ENCODE results near the gene RNLS. TPM values are rescaled to one million over a fixed set of nuclear protein-coding genes. Genes with fewer than 3 reads are reported as not detected.
"Not testable (repeated sequence)": the region's sequence is repeated elsewhere in the genome, so short reads cannot be mapped to it uniquely, and the experiment has no call there.

Gene RNLS
- total RNA-seq, 1 experiment from 2014 or later, result not detected

DNA sequence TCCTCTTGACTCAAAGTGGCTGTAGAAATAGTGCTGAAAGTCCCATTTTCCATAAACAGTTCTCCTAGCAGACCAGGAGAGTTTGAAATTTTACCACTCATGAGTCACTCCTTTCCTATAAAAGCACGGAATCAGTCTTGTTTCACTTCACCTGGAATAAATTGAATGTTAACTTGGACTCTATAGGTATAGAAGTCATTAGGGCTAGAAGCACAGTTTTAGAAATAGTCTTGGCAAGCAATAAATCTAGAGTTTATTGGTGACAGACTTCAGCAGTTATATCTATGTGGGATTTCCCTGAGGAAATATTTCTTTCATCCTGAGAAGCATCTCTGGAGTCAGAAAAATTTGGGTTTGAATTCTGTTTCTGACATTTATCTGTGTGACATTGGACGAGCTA lies 212.4 kb downstream of the RNLS start:
- no peak for DNase-seq (ENCODE audit: unreplicated experiment)
- no peaks in the 10 kb centered on the region for H3K4me1 Mint-ChIP-seq (ENCODE audit: insufficient read depth, unreplicated experiment)
- no peaks in the 10 kb centered on the region for H3K27me3 Mint-ChIP-seq (ENCODE audit: insufficient read depth, unreplicated experiment)
- POLR2A ChIA-PET, result interaction anchor here (0.6 to 1.0 kb wide), 2 partner anchors 280 to 319 kb away, joined by 3 read pairs; no protein-coding TSS in a partner anchor
- no peaks in the 10 kb centered on the region for H3K36me3 Mint-ChIP-seq (ENCODE audit: insufficient read depth, unreplicated experiment)
- intact Hi-C loops (cut with micrococcal nuclease), result no loop called here
- no peak overlapping the region for H3K27ac Mint-ChIP-seq (ENCODE audit: low read depth, unreplicated experiment)
- CTCF ChIA-PET, result interaction anchor here (0.6 kb wide), 1 partner anchor 16 kb away, joined by 5 read pairs; no protein-coding TSS in a partner anchor
- H3K4me3 Mint-ChIP-seq (ENCODE audit: unreplicated experiment), result no peak overlapping the region
- no peaks in the 10 kb centered on the region for H3K9me3 Mint-ChIP-seq (ENCODE audit: unreplicated experiment)
- TF ChIP-seq, protein P1, sequence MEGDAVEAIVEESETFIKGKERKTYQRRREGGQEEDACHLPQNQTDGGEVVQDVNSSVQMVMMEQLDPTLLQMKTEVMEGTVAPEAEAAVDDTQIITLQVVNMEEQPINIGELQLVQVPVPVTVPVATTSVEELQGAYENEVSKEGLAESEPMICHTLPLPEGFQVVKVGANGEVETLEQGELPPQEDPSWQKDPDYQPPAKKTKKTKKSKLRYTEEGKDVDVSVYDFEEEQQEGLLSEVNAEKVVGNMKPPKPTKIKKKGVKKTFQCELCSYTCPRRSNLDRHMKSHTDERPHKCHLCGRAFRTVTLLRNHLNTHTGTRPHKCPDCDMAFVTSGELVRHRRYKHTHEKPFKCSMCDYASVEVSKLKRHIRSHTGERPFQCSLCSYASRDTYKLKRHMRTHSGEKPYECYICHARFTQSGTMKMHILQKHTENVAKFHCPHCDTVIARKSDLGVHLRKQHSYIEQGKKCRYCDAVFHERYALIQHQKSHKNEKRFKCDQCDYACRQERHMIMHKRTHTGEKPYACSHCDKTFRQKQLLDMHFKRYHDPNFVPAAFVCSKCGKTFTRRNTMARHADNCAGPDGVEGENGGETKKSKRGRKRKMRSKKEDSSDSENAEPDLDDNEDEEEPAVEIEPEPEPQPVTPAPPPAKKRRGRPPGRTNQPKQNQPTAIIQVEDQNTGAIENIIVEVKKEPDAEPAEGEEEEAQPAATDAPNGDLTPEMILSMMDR (IDR thresholded peaks at IDR 0.05; ENCODE audit: unreplicated experiment), result no peak
- BruUV-seq (replicated peaks), result no TSS peak

DNA sequence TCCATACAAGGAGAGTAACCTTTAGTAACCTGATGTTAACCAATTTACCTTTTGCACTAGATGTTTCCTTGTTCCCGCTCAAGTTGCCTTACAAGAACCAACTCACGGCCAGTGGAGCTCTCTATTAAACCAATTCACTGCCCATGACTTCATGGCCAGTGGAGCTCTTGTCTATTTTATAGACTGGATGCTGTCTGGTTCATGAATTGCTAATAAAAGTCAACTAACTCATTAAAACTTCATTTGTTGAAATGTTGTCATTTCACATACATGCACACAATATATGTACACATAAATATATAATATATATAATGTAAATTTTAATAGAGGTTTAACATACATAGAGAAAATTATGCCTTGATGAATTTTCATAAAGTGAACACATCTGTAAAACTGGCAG lies 216.3 kb downstream of the RNLS start:
- intact Hi-C loops (cut with micrococcal nuclease), result no loop called here
- no peak for DNase-seq (ENCODE audit: unreplicated experiment)
- TF ChIP-seq, protein P1 (IDR thresholded peaks at IDR 0.05; ENCODE audit: unreplicated experiment), result no peak
- H3K4me3 Mint-ChIP-seq (ENCODE audit: unreplicated experiment), result no peak overlapping the region
- POLR2A ChIA-PET, result interaction anchor here (1.2 kb wide), 1 partner anchor 11 kb away, joined by 3 read pairs; no protein-coding TSS in a partner anchor
- no peaks in the 10 kb centered on the region for H3K9me3 Mint-ChIP-seq (ENCODE audit: unreplicated experiment)
- no TSS peak for BruUV-seq (replicated peaks)
- no peaks in the 10 kb centered on the region for H3K27me3 Mint-ChIP-seq (ENCODE audit: insufficient read depth, unreplicated experiment)
- no peaks in the 10 kb centered on the region for H3K36me3 Mint-ChIP-seq (ENCODE audit: insufficient read depth, unreplicated experiment)
- H3K4me1 Mint-ChIP-seq (ENCODE audit: insufficient read depth, unreplicated experiment), result no peaks in the 10 kb centered on the region
- CTCF ChIA-PET, result interaction anchor here (0.6 kb wide), 1 partner anchor 21 kb away, joined by 7 read pairs; no protein-coding TSS in a partner anchor
- H3K27ac Mint-ChIP-seq (ENCODE audit: low read depth, unreplicated experiment), result no peak overlapping the region

DNA sequence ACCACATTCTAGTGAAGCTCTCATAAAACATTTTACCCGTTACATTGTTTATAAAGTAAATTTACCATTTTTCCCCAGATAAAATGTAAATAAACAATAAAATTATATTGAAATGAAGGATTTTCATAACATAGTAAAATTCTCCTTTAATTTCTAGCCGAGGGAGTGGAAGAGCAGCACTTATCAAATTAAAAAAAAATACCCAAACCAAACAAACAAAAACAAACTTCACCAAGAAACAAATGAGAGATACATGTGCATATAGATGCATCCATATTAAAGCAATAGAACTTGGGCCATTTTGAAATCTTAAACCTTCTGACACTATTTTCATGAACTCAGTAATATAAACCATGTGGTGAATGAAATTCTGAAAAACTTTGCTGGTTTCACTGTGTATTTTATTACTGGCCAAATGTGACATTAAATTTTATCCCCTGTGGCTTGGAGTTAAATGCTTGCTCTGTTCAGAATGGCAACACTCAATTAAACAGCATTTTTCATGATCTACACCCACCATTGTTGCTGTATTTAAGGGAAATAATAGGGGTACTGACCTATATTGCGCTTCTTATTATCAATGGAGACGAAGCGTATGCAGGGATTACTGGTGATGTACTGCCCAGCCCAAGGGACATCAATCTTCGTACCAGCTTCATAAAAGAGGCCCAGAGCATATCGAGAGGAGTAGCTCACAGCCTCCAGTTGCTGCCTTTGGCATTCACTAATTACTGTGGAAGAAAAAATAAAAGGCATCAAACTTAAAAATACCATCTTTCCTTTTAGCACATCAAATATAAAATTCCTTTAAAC lies 220.9 kb downstream of the RNLS start:
- CTCF ChIA-PET, result interaction anchor here (0.6 to 0.7 kb wide), 3 partner anchors 192 to 524 kb away, joined by 3 read pairs; no protein-coding TSS in a partner anchor
- POLR2A ChIA-PET, result no interaction called here
- H3K36me3 Mint-ChIP-seq (ENCODE audit: insufficient read depth, unreplicated experiment), result no peaks in the 10 kb centered on the region

GRCh38 chr10:88361494-88361893 lies 221.6 kb downstream of the RNLS start:
- DNase-seq (ENCODE audit: unreplicated experiment), result no peak
- CTCF ChIA-PET, result interaction anchor here (0.6 kb wide), 2 partner anchors 519 to 523 kb away, joined by 3 read pairs; no protein-coding TSS in a partner anchor
- intact Hi-C loops (cut with micrococcal nuclease), result no loop called here
- Mint-ChIP-seq H3K9me3 (ENCODE audit: unreplicated experiment) (no peaks in the 10 kb centered on the region), H3K4me3 (ENCODE audit: unreplicated experiment) (no peak overlapping the region), H3K4me1 (ENCODE audit: insufficient read depth, unreplicated experiment) (no peaks in the 10 kb centered on the region), H3K27ac (ENCODE audit: low read depth, unreplicated experiment) (no peak overlapping the region), H3K36me3 (ENCODE audit: insufficient read depth, unreplicated experiment) (peaks cover 4% of the 10 kb centered on the region), H3K27me3 (ENCODE audit: insufficient read depth, unreplicated experiment) (no peaks in the 10 kb centered on the region)
- POLR2A ChIA-PET, result no interaction called here
- TF ChIP-seq, protein P1 (IDR thresholded peaks at IDR 0.05; ENCODE audit: unreplicated experiment), result no peak
- no TSS peak for BruUV-seq (replicated peaks)

More for the DNA sequence above, 220.9 kb downstream of the RNLS start:
- intact Hi-C loops (cut with micrococcal nuclease), result no loop called here
- no peak overlapping the region for H3K4me3 Mint-ChIP-seq (ENCODE audit: unreplicated experiment)
- H3K27ac Mint-ChIP-seq (ENCODE audit: low read depth, unreplicated experiment), result no peak overlapping the region
- TF ChIP-seq, protein P1 (IDR thresholded peaks at IDR 0.05; ENCODE audit: unreplicated experiment), result no peak
- no peaks in the 10 kb centered on the region for H3K27me3 Mint-ChIP-seq (ENCODE audit: insufficient read depth, unreplicated experiment)
- no TSS peak for BruUV-seq (replicated peaks)
- H3K9me3 Mint-ChIP-seq (ENCODE audit: unreplicated experiment), result no peaks in the 10 kb centered on the region
- no peak for DNase-seq (ENCODE audit: unreplicated experiment)
- H3K4me1 Mint-ChIP-seq (ENCODE audit: insufficient read depth, unreplicated experiment), result no peaks in the 10 kb centered on the region

- intact Hi-C loops (cut with micrococcal nuclease); CTCF ChIA-PET; H3K36me3 Mint-ChIP-seq (ENCODE audit: insufficient read depth, unreplicated experiment); H3K27me3 Mint-ChIP-seq (ENCODE audit: insufficient read depth, unreplicated experiment); H3K27ac Mint-ChIP-seq (ENCODE audit: low read depth, unreplicated experiment); H3K4me1 Mint-ChIP-seq (ENCODE audit: insufficient read depth, unreplicated experiment); H3K4me3 Mint-ChIP-seq (ENCODE audit: unreplicated experiment); BruUV-seq (replicated peaks); DNase-seq (ENCODE audit: unreplicated experiment); POLR2A ChIA-PET; H3K9me3 Mint-ChIP-seq (ENCODE audit: unreplicated experiment): not testable (repeated sequence)
Measured at GRCh38 chr10:88355750-88356149, 227.4 kb downstream of the RNLS start.
